GM11168 (cell line): Measurements from ENCODE around the gene NFIX.

ENCODE experiments used
- in situ Hi-C: fragments of 300-500 bp; cut with MboI; formaldehyde crosslinking; loops from one replicate; pipeline ENCODE4 v1.12.0; 2022; ENCODE audit warnings: low sequenced_read_pairs; ENCODE audit not compliant: unreplicated experiment

NFIX gene

GRCh38 chr19:13097033-13097462, 101.8 kb downstream of the NFIX start:
- in situ Hi-C loops, result loop anchor here (10.0 kb wide), 1 partner anchor 52 kb away; no protein-coding TSS in a partner anchor

- in situ Hi-C loops, result loop anchor here (10.0 kb wide), 1 partner anchor 53 kb away; no protein-coding TSS in a partner anchor
Measured at GRCh38 chr19:13097463-13098258, 102.4 kb downstream of the NFIX start.

DNA sequence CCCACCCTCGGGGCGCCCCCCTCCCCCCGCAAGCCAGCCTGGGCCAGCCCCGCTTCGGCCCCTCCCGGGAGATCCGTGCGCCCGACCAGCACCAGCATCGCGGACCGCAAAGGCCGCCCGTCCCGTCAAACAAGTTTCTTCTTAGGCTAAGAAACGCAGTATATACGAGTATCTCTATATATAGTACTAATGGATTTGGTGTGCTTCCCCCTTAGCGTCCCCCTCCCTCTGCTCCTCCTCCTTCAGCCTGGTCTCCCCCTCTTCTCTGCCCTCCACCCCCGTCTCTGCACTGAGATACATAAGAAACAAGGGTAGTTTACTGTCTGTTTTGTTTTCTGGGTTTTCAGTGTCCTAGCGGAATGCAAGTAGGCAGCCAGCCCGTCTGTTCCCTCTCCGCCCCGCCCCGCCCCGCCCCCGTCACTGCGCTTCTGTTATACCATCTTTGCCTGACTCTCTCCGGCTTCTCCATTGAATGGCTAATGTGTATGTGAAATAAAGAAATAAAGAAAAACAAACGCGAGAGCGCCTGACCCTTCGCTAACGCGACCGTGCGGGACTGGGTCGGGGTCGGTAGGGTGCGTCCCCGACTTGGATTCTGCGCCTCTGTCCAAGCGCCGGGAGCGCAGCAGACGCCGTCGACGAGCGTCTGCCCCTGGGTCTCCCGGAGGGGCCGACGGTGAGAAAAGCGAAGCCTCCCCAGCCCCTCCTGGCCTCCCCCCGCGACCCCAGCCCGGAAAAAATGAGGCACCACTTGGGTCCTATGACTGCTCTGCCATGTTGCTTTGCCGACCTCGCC, 103.2 kb downstream of the NFIX start:
- in situ Hi-C loops, result loop anchor here (10.0 kb wide), 1 partner anchor 54 kb away; no protein-coding TSS in a partner anchor

GRCh38 chr19:13099073-13099999, 104.1 kb downstream of the NFIX start:
- in situ Hi-C loops, result loop anchor here (10.0 kb wide), 1 partner anchor 55 kb away; no protein-coding TSS in a partner anchor

GRCh38 chr19:13100031-13100588, 104.8 kb downstream of the NFIX start:
- in situ Hi-C loops, result no loop called here

- in situ Hi-C loops, result no loop called here
Measured at GRCh38 chr19:13100841-13101589, 105.7 kb downstream of the NFIX start.

- in situ Hi-C loops, result no loop called here
Measured at GRCh38 chr19:13101590-13102415, 106.5 kb downstream of the NFIX start.

GRCh38 chr19:13102416-13102665, 107.1 kb downstream of the NFIX start:
- in situ Hi-C loops, result no loop called here

DNA sequence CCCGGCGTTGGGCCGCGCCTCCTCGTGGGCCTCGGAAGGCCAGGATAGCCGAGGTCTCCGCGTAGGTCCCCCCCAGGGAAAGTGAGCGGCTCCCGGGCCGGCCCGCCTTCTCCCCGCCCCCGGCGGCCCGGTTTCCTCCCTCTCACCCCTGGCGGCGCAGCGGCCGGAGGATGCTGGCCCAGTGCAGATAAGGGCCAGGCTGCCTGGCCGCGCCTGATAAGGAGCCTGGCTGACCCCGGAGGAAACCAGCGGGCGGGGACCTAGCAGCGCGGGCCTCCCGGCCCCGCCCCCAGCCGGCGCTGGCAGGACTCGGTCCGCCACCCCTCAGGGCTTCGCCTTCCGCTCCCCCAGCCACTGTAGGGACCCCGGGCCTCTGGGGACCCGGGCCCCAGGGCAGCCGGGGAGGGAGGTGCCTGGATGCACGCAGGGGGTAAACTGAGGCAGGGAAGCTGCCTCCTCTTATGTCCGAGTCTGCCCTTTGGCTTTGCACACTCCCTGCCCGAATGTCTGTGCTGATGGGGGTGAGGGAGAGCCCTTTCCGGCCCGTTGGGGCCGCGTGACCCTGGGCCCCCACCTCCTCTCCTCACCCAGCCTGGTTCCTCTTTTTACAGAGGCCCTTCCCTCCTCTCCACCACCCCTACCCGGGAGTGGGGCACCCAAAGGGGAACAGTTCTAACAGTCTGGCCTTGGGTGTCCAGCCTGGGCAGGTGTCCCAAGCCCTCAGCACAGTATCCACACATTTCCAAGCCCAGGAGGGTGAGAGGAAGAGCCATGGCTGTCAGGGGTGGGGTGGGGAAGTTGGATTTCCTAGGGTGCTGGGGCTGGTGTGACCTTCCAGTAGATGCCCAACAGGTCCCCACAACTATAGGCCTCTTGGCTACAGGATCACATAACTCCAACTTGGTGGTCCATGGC, 107.6 kb downstream of the NFIX start, which contains the start of gene LYL1:
Gene LYL1, minus strand, starts transcription at position 193 of the 915 bp plus-strand sequence. CDS start 1,687 bp downstream, outside the sequence.
- in situ Hi-C loops, result no loop called here

DNA sequence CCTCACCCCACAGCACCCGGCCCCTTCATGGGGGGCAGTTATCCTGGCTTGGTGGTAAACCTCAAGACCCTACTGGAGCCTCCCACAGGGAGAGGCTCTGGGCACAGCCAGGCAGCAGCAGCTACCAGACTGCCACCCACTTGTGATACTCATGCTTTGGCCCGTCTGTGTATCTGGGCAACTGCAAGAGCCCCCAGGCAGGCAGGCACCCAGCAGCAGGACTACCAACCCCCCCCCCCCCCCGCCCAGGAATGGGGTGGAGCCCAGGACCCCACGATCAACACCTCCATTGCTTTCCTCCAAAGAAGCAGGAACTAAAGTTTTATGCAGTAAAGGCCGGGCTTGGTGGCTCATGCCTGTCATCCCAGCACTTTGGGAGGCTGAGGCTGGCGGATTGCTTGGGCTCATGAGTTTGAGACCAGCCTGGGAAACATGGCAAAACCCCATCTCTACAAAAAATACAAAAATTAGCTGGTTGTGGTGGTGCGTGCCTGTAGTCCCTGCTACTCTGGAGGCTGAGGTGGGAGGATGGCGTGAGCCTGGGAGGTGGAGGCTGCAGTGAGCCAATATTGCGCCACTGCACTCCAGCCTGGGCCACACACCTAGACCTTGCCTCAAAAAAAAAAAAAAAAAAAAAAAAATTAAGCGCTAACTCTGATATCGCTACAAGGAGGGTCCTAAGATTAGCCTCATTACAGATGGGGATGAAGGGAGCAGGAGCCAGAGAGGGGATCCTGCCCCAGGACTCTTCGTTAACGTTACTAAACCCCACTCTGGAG, 108.5 kb downstream of the NFIX start:
- in situ Hi-C loops, result no loop called here

GRCh38 chr19:13104360-13104847, 109.1 kb downstream of the NFIX start:
- in situ Hi-C loops, result no loop called here

- in situ Hi-C loops, result no loop called here
Measured at GRCh38 chr19:13104848-13105711, 109.8 kb downstream of the NFIX start.

DNA sequence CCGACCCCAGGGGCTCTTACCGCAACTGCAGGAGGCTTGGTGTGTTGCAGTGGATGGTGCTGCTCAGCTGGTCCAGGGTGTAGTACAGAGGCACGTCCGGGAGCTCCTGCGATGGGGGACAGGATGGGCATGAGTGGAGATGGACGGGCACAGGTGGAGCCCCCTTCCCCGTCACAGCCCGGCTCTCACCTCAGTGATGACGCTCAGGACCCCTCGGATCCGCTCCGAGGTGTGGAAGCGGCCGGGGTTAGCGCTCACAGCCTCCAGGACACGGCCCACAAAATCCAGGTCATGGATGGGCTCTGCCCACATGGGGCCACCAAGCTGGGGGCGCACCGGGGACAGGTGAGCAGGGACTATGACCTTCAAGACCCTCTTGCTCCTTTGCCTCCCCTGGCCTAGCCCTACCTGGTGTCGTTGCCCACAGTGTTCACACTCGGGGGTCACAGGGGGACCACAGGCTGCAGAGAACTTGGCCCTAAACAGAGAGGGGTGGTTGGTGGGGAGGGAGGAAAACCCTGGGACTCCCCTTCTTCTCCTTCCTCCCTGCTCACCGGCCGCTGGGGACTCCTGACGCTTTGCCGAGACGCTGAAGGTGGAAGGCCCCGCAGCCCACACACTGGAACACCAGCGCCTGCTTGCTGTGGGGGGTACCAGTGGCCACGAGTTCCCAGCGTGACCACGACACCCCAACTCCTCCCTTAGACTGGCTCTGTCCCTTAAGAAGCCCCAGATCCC, 114.3 kb downstream of the NFIX start:
- in situ Hi-C loops, result no loop called here

DNA sequence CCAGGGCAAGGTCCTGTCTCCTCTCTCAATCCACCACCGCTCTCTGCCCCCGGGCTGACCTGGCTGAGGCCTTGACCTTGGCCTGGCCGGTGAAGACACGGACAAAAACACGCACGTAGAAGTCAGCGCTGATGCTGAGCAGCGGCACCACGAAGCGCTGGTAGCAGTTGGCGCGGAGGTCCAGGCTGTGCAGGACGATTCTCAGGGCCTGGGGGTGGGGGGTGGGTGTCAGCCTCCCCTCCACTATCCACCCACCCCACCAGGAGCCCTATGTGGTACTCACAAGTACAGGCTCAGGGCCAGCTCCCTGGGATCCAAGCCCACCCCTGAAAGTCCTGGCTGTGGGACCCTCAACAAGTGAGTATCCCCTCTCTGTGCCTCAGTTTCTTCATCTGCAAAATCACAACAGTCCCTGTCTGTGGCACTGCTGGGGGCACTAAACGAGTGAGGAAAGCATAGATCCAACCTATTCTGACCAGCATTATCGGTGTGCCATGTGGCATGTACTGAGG, 114.9 kb downstream of the NFIX start:
- in situ Hi-C loops, result no loop called here

DNA sequence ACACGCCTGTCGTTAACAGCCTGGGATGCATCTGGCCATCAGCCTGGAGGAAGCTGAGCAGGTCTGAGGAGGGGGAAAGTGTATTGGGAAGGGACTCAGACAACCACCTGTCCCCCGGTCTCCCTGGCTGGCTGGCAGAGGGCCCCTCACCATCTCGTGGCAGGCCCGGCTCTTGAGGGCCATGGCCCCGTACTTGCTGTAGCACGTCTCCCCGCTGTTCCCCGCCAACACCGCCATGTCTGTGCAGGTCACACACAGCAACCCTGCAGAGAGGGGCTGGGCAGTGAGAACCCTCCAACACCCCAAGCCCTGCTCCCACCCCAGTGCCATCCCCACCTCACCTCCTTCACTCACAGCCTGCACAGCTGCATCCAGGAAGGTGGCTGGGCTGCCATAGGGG, 117.3 kb downstream of the NFIX start:
- in situ Hi-C loops, result no loop called here
